ENCODE measurements around the gene ARPP19. TPM values are rescaled to one million over a fixed set of nuclear protein-coding genes. Genes with fewer than 3 reads are reported as not detected.
A peak's percentile ranks its signal among the peaks of the same experiment; 100 is the strongest.
"Not testable (repeated sequence)": the region's sequence is repeated elsewhere in the genome, so short reads cannot be mapped to it uniquely, and the experiment has no call there.

Gene ARPP19
- total RNA-seq, 1 experiment from 2014 or later: 172 TPM

GRCh38 chr15:52609593-52609992 lies 40.8 kb upstream of the ARPP19 start:
- no peak for DNase-seq (ENCODE audit: unreplicated experiment)
- Mint-ChIP-seq H3K9me3 (ENCODE audit: unreplicated experiment) (no peaks in the 10 kb centered on the region), H3K27me3 (ENCODE audit: insufficient read depth, unreplicated experiment) (no peaks in the 10 kb centered on the region), H3K36me3 (ENCODE audit: insufficient read depth, unreplicated experiment) (peaks cover 59% of the 10 kb centered on the region), H3K4me1 (ENCODE audit: insufficient read depth, unreplicated experiment) (no peaks in the 10 kb centered on the region), H3K27ac (ENCODE audit: low read depth, unreplicated experiment) (no peak overlapping the region), H3K4me3 (ENCODE audit: unreplicated experiment) (no peak overlapping the region)
- BruUV-seq (replicated peaks): no TSS peak
- POLR2A ChIA-PET: no interaction called here
- no peak for TF ChIP-seq CTCF (IDR thresholded peaks at IDR 0.05; ENCODE audit: unreplicated experiment)
- intact Hi-C loops (cut with micrococcal nuclease): no loop called here
- CTCF ChIA-PET: interaction anchor here (0.8 kb wide), 1 partner anchor 126 kb away, joined by 3 read pairs; no protein-coding TSS in a partner anchor

GRCh38 chr15:52584414-52584813 lies 15.6 kb upstream of the ARPP19 start:
- Mint-ChIP-seq H3K36me3 (ENCODE audit: insufficient read depth, unreplicated experiment) (peaks cover 39% of the 10 kb centered on the region), H3K27ac (ENCODE audit: low read depth, unreplicated experiment) (no peak overlapping the region), H3K4me1 (ENCODE audit: insufficient read depth, unreplicated experiment) (no peaks in the 10 kb centered on the region), H3K27me3 (ENCODE audit: insufficient read depth, unreplicated experiment) (no peaks in the 10 kb centered on the region), H3K4me3 (ENCODE audit: unreplicated experiment) (no peak overlapping the region), H3K9me3 (ENCODE audit: unreplicated experiment) (no peaks in the 10 kb centered on the region)
- CTCF ChIA-PET: interaction anchor here (0.7 kb wide), 1 partner anchor 12 kb away, joined by 3 read pairs; no protein-coding TSS in a partner anchor
- POLR2A ChIA-PET: no interaction called here
- no peak for DNase-seq (ENCODE audit: unreplicated experiment)
- no TSS peak for BruUV-seq (replicated peaks)
- TF ChIP-seq CTCF (IDR thresholded peaks at IDR 0.05; ENCODE audit: unreplicated experiment): no peak
- intact Hi-C loops (cut with micrococcal nuclease): no loop called here

GRCh38 chr15:52579852-52580251 lies 11.0 kb upstream of the ARPP19 start:
- H3K4me3 Mint-ChIP-seq (ENCODE audit: unreplicated experiment): no peak overlapping the region
- H3K4me1 Mint-ChIP-seq (ENCODE audit: insufficient read depth, unreplicated experiment): no peaks in the 10 kb centered on the region
- TF ChIP-seq CTCF (IDR thresholded peaks at IDR 0.05; ENCODE audit: unreplicated experiment): no peak
- intact Hi-C loops (cut with micrococcal nuclease): no loop called here
- CTCF ChIA-PET: no interaction called here
- H3K9me3 Mint-ChIP-seq (ENCODE audit: unreplicated experiment): no peaks in the 10 kb centered on the region
- DNase-seq (ENCODE audit: unreplicated experiment): no peak
- H3K36me3 Mint-ChIP-seq (ENCODE audit: insufficient read depth, unreplicated experiment): peaks cover 31% of the 10 kb centered on the region
- no TSS peak for BruUV-seq (replicated peaks)
- no peaks in the 10 kb centered on the region for H3K27me3 Mint-ChIP-seq (ENCODE audit: insufficient read depth, unreplicated experiment)
- H3K27ac Mint-ChIP-seq (ENCODE audit: low read depth, unreplicated experiment): no peak overlapping the region
- POLR2A ChIA-PET: no interaction called here

GRCh38 chr15:52576692-52577091 lies 7.9 kb upstream of the ARPP19 start:
- Mint-ChIP-seq H3K4me3 (ENCODE audit: unreplicated experiment) (no peak overlapping the region), H3K36me3 (ENCODE audit: insufficient read depth, unreplicated experiment) (peaks cover 1% of the 10 kb centered on the region), H3K4me1 (ENCODE audit: insufficient read depth, unreplicated experiment) (no peaks in the 10 kb centered on the region), H3K9me3 (ENCODE audit: unreplicated experiment) (peaks cover 6% of the 10 kb centered on the region), H3K27ac (ENCODE audit: low read depth, unreplicated experiment) (no peak overlapping the region), H3K27me3 (ENCODE audit: insufficient read depth, unreplicated experiment) (no peaks in the 10 kb centered on the region)
- TF ChIP-seq CTCF (IDR thresholded peaks at IDR 0.05; ENCODE audit: unreplicated experiment): no peak
- DNase-seq (ENCODE audit: unreplicated experiment): no peak
- ChIA-PET POLR2A (no interaction called here), CTCF (interaction anchor here (1.0 to 1.5 kb wide), 2 partner anchors 155 to 158 kb away, joined by 3 to 5 read pairs; no protein-coding TSS in a partner anchor)
- BruUV-seq (replicated peaks): no TSS peak
- intact Hi-C loops (cut with micrococcal nuclease): no loop called here

- H3K27me3 Mint-ChIP-seq (ENCODE audit: insufficient read depth, unreplicated experiment); H3K4me3 Mint-ChIP-seq (ENCODE audit: unreplicated experiment): not testable (repeated sequence)
- BruUV-seq (replicated peaks): TSS peak; percentile 25
Measured at GRCh38 chr15:52575573-52575972, 6.7 kb upstream of the ARPP19 start.

More at GRCh38 chr15:52575573-52575972, 6.7 kb upstream of the ARPP19 start:
- POLR2A ChIA-PET; DNase-seq (ENCODE audit: unreplicated experiment); H3K36me3 Mint-ChIP-seq (ENCODE audit: insufficient read depth, unreplicated experiment); H3K27ac Mint-ChIP-seq (ENCODE audit: low read depth, unreplicated experiment); H3K9me3 Mint-ChIP-seq (ENCODE audit: unreplicated experiment); intact Hi-C loops (cut with micrococcal nuclease); H3K4me1 Mint-ChIP-seq (ENCODE audit: insufficient read depth, unreplicated experiment): not testable (repeated sequence)
- CTCF ChIA-PET: interaction anchor here (1.1 kb wide), 1 partner anchor 47 kb away, joined by 5 read pairs; no protein-coding TSS in a partner anchor
